ENCODE data around the gene TRIM24.

The TRIM24 gene

GRCh38 chr7:138500892-138501291, 40.8 kb downstream of the TRIM24 start:
- no peak overlapping the region for H3K4me3 ChIP-seq (ENCODE audit: low read depth, low read length)
- TF ChIP-seq CTCF (IDR thresholded peaks at IDR 0.05; ENCODE audit: low read depth, low read length): no peak
- TF ChIP-seq, protein P1, sequence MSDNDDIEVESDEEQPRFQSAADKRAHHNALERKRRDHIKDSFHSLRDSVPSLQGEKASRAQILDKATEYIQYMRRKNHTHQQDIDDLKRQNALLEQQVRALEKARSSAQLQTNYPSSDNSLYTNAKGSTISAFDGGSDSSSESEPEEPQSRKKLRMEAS (IDR thresholded peaks at IDR 0.05; ENCODE audit: low read depth, low read length): no peak
- no peak for TF ChIP-seq POLR2A (IDR thresholded peaks at IDR 0.05; ENCODE audit: extremely low read depth, insufficient read length)
- TF ChIP-seq MYC (IDR thresholded peaks at IDR 0.05; ENCODE audit: low read depth, low read length): no peak
- DNase-seq (ENCODE audit: low read depth): no peak

DNA sequence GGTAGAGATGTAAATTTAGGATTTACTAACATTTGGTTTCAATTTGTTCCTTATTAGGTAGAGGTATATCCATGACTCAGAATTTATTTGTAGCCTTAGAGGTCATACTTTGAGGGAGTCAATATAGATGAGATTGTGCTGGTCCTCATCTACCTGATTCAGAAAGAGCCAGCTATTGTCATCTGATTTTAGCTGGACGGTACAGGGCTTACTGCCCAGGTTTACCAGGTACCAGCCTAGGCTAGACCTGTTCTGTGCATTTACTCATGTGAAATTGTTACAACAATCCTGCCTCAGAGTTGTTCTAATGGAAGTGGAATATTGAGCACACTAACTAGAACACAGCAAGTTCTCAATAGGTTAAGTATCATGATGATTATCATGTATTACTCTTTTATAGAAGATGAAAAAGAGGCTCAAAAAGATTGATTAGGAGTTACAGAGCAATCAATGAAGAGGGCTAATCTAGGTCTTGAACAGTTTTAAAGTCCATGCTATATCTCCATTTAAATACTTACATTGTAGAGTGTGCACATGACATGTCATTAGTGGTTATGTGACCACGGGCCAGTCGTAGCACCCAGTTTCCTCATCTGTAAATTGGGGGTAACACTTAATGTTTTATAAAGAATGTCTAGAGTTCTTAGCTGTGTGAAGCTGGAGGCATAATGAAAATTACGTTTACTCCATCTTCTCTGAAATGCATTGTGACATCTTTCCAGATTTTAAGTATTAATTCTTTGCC, 42.1 kb downstream of the TRIM24 start:
- DNase-seq (ENCODE audit: low read depth): no peak
- H3K4me3 ChIP-seq (ENCODE audit: low read depth, low read length): no peak overlapping the region
- TF ChIP-seq CTCF (IDR thresholded peaks at IDR 0.05; ENCODE audit: low read depth, low read length) (no peak), MYC (IDR thresholded peaks at IDR 0.05; ENCODE audit: low read depth, low read length) (no peak), POLR2A (IDR thresholded peaks at IDR 0.05; ENCODE audit: extremely low read depth, insufficient read length) (no peak)
- TF ChIP-seq, protein P1 (IDR thresholded peaks at IDR 0.05; ENCODE audit: low read depth, low read length): no peak

- no peak overlapping the region for H3K4me3 ChIP-seq (ENCODE audit: low read depth, low read length)
- no peak for DNase-seq (ENCODE audit: low read depth)
- no peak for TF ChIP-seq POLR2A (IDR thresholded peaks at IDR 0.05; ENCODE audit: extremely low read depth, insufficient read length)
- TF ChIP-seq, protein P1 (IDR thresholded peaks at IDR 0.05; ENCODE audit: low read depth, low read length): no peak
- no peak for TF ChIP-seq CTCF (IDR thresholded peaks at IDR 0.05; ENCODE audit: low read depth, low read length)
- TF ChIP-seq MYC (IDR thresholded peaks at IDR 0.05; ENCODE audit: low read depth, low read length): no peak
Observed at GRCh38 chr7:138505361-138505873, 45.4 kb downstream of the TRIM24 start.

DNA sequence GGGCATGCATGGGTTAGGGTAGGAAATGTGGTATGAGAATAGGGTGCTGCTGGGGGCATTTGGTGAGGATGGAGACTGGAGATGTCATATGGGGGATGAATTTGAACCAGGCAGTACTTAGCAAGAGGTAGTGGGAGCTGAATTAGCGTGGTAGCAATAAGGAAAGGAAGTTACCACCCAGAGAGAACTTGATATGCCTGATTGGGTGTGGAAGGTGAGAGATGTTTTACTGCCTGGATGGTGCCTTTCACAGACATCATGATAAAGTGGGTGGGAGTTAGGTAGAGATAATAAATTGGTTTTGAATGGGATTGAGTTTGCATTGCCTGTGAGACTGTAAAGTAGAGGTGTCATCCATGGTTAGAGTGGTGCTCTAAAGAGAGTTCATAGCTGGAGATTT, 46.7 kb downstream of the TRIM24 start:
- TF ChIP-seq, protein P1 (IDR thresholded peaks at IDR 0.05; ENCODE audit: low read depth, low read length): no peak
- TF ChIP-seq POLR2A (IDR thresholded peaks at IDR 0.05; ENCODE audit: extremely low read depth, insufficient read length): no peak
- no peak for TF ChIP-seq CTCF (IDR thresholded peaks at IDR 0.05; ENCODE audit: low read depth, low read length)
- TF ChIP-seq MYC (IDR thresholded peaks at IDR 0.05; ENCODE audit: low read depth, low read length): no peak
- no peak for DNase-seq (ENCODE audit: low read depth)
- H3K4me3 ChIP-seq (ENCODE audit: low read depth, low read length): no peak overlapping the region

DNA sequence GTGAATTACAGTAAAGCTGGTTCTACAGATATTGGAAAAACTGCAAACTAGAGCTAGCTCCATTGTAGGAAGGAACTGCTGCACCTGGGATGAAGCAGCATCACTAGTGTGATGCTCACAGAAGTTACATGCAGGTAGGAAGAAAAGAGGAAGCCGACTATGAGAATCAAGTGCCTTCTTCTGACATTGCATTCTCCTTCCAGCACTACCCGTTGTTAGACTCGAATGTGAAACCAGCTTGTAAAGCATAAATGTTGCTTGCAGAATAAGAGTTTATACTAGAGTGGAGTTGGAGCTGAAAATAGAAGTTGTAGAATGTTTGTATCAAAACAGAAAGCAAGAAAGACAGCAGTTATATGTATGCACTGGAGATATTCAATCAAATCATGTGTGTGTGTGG, 49.9 kb downstream of the TRIM24 start:
- TF ChIP-seq CTCF (IDR thresholded peaks at IDR 0.05; ENCODE audit: low read depth, low read length): no peak
- no peak for TF ChIP-seq MYC (IDR thresholded peaks at IDR 0.05; ENCODE audit: low read depth, low read length)
- TF ChIP-seq, protein P1 (IDR thresholded peaks at IDR 0.05; ENCODE audit: low read depth, low read length): no peak
- TF ChIP-seq POLR2A (IDR thresholded peaks at IDR 0.05; ENCODE audit: extremely low read depth, insufficient read length): no peak
- DNase-seq (ENCODE audit: low read depth): no peak
- no peak overlapping the region for H3K4me3 ChIP-seq (ENCODE audit: low read depth, low read length)
